HepG2 (cell line): ENCODE measurements around the gene POLRMT.

Experiments used
- CBX1 ChIP-seq: IDR thresholded peaks from one replicate; pipeline ENCODE4 v1.6.1; 2016; ENCODE audit warnings: antibody characterized with exemption, low read depth
- CTCF ChIP-seq: sonication (generic); formaldehyde crosslinking; IDR thresholded peaks from 2 replicates; pipeline ENCODE4 v1.5.0; 2020; ENCODE audit warnings: mild to moderate bottlenecking, missing genetic modification reagents, moderate library complexity

GRCh38 chr19:629961-630714 lies 3.2 kb downstream of the POLRMT start:
- TF ChIP-seq CTCF (no peak), CBX1 (no peak)
